G401.6 (cell line): Measurements from ENCODE around the gene TBC1D20.

Experiments used
- FAIRE-seq: peaks from 2 replicates; lab custom pipeline; 2012; peaks lifted over from hg19 to GRCh38; lab: Jason Lieb, UNC

TBC1D20 gene

DNA sequence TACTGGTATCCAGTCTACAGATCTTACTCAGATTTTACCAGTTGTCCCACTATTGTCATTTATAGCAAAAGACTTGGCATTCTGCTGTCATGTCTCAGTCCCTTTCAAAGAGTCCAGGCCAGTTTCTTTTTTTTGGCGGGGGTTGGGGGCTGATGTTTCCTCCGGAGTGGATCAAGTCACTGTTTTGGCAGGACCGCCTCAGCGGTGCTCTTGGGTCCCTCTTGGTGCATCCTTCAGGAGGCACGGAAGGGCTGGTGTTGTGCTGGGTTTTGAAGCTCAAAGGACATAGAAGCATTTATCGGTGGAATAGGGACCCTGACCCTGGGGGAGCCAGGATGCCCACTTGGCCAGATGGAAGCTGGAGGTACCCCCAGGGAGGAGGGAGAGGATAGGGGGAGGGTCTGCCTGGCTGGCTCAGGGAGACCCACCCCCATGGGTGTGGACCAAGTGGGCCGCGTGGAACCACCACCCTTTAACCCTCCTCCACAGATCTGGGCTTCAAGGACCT, 43.4 kb downstream of the TBC1D20 start:
- FAIRE-seq, result no peak

DNA sequence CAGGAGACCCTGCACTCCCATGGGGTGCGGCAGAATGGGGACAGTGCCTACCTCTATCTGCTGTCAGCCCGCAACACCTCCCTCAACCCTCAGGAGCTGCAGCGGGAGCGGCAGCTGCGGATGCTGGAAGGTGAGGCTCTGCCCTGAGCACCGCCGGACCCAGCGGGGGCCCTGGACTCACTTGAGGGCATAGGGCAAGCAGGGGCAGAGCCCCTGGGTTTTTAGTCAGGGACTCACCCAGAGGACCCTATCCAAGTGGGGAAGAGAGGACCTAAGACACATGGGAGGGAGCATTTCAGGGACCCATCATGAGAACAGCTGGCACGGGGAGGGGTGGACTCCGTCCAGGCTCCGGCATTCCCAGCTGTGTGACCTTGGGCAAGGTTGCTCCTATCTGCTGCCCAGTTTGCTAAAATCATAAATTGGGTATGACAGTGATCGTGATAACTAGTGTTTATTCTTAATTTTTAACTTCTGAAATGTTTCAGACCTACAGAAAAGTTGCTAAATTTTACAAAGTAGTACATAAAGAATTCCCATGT, 44.5 kb downstream of the TBC1D20 start:
- no peak for FAIRE-seq

DNA sequence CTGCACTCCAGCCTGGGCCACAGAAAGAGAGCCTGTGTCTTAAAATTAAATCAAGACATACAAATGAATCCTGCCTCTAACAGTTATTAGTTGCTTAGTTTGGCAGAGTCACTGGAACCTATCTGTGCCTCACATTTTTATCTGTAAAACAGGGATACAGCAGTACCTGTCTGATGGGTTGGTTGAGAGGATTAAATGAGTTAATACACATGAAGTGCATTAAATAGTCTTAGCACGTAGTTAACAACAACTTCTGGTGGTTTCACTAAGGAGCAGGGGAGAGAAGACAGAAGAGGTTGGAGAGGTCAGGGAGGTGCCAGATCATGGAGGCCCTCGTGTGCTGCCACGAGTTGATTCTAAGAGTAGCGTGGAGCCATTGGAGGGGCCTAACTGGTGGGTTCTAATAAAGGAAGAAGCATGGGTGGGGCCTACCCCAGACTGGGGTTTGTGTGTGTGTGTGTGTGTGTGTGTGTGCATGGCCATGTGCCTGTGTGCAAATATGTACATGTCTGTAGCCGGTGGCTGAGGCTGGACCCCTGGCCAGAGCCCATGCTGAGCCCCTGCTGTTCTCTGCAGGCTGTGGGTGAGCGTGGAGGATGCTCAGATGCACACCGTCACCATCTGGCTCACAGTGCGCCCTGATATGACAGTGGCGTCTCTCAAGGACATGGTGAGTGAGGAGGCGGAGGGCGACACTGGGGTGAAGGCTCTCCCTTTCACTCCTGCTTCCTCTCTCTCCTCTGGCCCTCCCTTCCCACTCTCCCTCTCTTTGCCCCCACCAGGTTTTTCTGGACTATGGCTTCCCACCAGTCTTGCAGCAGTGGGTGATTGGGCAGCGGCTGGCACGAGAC, 45.2 kb downstream of the TBC1D20 start:
- FAIRE-seq, result no peak

DNA sequence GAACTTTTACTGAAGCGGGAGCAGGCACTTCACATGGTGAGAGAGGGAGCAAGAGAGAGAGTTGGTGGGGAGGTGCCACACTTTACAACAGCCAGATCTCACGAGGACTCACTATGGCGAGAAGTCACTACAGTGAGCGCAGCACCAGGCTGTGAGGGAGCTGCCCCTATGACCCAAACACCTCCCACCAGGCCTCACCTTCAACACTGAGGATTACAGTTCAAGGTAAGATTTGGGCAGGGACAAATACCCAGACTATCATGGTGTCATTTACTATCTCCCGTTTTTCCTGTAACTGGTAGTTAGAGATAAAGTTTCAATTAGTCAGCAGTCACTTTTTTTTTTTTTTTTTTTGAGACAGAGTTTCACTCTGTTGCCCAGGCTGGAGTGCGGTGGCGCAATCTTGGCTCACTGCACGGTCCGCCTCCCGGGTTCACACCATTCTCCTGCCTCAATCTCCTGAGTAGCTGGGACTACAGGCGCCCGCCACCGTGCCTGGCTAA, 46.5 kb downstream of the TBC1D20 start:
- FAIRE-seq, result no peak

DNA sequence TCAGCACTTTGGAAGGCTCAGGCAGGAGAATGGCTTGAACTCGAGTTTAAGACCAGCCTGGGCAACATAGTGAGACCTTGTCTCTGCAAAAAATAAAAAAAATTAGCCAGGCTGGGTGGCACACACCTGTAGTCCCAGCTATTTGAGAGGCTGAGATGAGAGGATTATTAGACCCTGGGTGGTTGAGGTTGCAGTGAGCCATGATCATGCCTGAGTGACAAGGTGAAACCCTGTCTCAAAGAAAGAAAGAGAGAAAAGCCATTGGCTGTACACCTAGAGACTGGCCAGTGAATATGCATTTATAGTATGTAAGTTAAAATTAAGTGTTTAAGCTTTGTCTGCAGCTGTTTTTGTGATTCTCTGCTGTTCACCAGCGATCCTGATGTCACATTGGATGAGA, 48.2 kb downstream of the TBC1D20 start:
- no peak for FAIRE-seq

DNA sequence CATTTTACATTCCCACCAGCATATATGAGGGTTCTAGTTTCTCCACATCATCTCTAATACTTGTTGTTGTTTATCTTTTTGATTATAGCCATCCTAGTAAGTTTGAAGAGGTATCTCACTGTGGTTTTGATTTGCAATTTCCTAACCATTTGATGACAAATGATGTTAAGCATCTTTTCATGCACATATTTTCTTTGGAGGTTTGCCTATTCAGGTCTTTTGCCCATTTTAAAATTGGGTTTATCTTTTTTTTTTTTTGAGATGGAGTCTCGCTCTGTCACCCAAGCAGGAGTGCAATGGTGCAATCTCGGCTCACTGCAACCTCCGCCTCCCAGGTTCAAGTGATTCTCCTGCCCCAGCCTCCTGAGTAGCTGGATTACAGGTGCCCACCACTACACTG, 50.3 kb downstream of the TBC1D20 start:
- no peak for FAIRE-seq

DNA sequence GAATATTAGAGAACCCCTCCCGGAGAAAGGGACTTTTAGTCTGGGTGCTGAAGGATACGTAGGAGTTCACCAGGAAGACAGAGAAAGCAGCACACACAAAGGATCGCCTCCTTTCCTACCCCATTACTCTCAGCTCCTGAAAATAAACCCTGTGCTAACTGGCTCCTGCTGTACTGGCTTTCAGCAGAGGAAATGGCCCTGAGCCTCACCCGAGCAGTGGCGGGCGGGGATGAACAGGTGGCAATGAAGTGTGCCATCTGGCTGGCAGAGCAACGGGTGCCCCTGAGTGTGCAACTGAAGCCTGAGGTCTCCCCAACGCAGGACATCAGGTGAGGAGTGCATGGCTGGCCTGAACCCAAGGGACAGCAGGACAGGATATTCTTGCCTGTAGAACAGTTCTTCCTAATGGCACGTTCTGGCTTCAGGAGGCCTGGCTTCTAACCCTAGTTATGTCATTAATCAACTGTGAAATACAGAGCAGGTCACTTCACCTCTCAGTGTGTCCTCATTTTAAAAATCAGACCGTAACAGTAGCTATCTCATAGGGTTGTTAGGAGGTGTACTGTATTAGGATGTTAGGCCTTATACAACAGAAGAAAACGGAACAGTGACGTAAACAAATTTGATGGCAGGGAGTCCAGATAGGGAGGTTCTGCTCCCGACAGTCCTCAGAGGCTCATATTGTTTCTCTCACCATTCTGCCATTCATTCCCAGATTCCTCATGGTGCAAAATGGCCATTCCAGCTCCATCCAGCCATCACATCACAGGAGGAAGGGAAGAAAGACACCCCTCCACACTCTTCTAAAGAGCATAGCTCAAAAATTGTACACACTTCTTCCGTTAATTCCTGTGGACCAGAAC, 52.4 kb downstream of the TBC1D20 start:
- FAIRE-seq, result no peak

DNA sequence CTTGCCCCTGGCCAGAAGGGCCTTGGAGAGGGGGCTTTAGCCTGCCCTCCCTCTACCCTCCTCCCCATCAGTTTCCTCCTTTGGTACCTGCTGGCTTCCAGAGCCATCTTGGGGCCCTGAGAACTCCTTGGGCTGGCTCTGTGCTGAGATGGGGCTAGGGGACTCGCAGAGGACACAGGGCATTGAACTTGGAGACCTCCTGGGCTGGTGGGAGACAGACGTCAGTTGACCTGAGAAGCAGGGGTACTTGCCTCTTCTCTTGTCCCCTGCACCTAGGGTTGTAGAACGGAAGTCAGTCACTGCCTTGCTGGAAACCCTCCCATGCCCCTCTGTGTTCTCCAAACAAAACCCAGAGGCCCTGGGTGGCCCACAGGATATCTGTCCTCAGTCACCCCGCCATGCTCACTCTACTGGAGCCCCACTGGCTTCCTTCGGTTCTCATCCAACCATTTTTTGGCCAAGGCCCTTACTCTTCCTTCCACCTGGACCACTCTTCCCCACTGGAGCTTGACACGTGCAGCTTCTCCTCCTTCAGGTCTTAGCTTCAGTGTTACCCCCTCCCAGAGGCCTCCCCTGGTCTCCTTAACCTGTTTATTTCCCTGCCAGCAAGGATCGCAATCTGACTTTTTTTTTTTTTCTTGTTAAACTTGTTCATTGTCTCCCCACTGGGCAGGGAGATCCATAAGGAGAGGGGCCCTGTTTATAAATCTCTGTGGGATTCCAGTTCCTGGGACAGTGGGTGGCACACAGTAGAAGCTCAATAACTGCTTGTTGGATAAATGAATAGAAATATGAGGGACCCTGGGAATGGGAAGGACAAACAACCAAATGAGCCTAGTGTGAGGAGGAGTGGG, 53.3 kb downstream of the TBC1D20 start:
- FAIRE-seq, result no peak

DNA sequence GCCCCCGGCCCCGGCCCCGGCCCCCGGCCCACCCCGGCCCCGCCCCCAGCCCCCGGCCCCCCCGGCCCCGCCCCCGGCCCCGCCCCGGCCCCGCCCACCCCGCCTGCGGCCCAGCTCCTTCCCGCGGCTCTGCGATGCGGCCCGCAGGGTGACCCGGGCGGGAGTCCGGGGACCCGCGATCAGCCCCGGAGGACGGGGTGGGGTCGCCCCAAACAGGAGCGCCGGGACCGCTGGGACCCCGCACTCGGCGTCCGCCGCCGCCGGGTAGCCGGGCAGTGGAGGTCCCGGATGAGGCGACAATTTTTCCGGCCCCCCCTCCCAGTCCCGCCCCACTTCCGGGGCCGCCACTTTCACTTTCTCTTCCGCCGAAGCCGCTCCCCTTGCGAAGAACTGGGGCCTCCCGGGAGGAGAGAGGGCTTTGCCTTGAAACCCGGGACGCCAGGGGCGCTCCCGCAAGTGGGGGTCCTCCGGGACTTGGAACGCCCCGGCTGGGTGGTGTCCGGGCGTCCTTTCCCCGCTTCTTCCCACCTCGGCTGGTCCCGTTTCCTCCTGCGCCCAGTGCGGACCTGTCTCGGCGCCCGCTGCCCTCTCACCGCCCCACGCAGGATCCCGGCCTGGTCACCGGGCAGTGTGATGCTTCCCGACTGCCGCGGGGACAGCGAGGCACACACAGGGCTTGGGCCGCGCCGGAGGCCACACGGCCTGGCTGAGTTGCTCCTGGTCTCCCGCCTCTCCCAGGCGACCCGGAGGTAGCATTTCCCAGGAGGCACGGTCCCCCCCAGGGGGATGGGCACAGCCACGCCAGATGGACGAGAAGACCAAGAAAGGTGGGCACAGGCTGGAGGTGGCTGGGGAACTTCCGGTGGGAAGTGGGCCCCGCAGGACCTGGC, 54.1 kb downstream of the TBC1D20 start, which contains the start of gene RBCK1:
RBCK1 (plus strand) TSS at position 347 of the 890 bp plus-strand sequence; CDS start at position 806, 459 bp downstream.
- no peak for FAIRE-seq

DNA sequence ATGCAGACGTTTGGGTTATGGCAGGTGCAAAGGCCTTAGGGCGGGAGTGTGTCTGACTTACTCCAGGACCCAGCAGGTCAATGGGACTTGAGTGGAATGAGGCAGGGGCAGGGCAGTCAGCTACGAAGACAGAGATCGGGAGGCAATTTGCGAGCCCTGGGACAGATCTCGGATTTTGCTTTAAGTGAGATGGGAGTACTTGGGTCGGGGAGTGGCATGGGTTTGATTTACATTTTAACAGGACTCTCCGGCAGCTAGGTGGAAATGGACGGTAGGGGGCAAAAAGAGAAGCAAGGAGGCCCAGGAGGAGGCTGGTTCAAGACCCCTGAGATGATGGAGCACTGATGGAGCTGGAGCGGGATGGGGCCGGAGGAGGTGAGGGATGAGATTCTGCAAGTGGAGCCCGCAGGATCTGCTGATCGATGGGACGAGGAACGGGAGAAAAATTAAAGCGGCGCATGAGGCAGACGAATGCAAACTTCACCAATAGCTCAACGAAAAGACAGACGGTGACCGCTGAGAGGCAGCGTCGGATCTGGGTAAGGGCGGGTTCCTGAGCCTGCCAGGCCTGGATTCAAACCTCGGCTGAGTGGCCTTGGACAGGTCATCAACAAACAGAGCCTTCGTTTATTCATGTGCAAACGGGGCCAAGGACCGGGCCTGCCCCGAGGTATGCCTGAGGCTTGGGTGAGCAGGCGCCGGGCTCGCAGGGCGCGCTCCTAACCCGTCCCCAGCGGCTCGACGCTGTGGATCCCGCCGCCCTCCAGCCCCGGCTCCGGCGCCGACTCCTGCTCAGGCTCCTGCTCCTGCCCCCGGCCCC, 55.0 kb downstream of the TBC1D20 start:
- FAIRE-seq, result no peak

DNA sequence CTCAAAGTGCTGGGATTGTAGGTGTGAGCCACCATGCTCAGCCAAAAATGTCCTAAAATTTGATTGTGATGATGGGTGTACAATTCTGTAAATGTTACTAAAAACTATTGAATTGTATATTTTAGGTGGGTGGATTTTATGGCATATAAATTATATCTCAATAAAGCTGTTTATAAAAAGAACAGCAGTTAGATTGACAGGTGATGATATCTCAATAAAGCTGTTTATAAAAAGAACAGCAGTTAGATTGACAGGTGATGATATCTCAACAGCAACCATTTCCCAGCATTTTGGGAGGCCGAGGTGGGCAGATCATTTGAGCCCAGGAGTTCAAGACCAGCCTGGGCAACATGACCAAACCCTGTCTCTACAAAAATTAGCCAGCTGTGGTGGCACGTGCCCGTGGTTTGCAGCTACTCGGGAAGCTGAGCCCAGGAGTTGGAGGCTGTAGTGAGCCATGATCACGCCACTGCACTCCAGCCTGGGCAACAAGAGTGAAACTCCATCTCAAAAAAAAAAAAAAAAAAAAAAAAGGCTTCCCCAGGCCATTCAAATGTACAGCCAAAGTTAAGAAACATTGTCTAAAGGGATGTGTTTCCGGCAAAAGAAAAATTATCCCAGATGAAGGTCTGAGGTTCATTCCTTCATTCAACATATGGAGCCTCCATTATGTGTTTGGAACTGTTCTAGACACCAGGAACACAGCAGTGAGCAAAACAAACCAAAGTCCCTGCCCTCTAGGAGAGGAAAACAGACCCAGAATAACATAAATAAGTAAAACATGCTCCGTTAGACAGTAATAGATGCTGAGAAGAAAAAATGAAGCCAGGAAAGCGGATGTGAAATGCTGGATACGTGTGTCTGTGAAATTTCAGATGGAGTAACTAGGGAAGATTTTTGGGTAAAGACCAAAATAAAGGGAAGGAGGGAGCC, 55.9 kb downstream of the TBC1D20 start:
- FAIRE-seq, result no peak

DNA sequence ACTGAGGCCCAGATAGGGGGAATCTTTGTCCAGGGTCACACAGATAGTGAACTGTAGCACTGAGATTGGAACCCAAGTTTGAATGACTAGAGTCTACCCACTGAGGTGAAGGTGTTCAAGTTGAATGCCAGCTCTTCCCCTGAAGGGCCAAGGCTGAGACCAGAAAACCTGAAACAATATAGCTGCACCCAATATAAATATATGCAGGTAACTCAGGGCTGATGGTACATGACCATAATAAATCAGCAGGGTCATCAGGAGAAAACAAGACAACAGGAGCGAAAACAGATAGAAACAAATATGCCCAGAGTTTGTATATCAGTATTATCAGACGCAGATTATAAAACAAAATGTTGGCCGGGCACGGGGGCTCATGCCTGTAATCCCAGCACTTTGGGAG, 58.2 kb downstream of the TBC1D20 start:
- no peak for FAIRE-seq

DNA sequence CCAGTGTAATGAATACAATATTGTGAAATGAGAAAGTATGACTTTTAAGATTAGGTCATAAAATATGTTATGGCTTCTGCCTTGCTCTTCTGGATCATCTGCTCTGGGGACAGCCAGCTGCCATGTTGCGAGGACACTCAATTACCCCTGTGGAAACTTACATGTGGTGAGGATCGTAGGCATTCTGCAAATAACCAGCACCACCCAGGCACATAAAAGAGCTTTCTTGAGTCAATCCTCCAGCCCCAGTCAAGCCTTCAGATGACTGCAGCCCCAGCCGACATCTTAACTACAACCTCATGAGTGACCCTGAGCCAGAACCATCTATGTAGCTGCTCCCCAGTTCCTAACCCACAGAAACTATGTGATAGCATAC, 58.8 kb downstream of the TBC1D20 start:
- FAIRE-seq, result no peak

DNA sequence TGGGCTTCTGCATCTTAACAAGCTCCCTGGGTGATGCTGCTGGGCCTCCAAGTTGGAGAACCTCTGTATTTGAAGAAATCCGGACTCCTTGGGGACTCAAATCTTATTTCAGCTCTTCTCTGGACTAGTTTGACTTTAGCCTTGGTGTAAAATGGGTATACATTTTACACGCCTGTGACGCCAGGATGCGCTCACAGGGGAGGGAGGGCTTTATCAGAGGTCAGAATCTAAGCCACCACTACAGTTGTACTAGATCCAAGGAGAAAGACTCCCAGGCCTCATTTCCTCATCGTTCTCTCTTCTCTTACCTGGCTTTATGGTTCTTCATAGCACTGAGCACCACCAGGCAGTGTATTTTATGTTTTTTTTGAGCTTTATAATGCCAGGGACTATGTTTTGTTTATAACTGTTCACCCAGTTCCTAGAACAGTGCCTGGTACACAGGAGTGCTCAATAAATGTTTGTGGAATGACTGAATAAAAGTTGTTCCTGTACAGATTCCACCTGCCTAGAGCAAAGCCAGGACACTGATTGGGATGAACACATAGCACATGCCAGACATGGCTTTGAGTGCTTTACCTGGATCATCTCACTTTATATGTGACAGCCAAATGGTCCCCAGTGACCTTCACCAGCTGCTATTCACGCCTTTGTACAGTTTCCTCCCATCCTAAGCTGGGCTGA, 59.3 kb downstream of the TBC1D20 start:
- no peak for FAIRE-seq

DNA sequence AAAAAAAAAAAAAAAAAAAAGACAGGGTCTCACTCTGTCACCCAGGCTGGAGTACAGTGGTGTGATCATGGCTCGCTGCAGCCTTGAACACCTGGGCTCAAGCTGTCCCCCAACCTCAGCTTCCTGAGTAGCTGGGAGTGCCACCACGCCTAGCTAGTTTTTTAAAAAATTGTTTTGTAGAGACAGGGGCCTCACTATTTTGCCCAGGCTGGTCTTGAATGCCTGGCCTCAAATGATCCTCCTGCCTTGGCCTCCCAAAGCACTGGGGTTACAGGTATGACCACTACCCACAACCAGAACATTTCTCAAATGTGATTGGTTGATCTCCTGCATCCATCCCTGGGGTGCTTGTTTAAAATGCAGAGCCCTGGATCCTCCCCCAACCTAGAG, 59.8 kb downstream of the TBC1D20 start:
- no peak for FAIRE-seq

DNA sequence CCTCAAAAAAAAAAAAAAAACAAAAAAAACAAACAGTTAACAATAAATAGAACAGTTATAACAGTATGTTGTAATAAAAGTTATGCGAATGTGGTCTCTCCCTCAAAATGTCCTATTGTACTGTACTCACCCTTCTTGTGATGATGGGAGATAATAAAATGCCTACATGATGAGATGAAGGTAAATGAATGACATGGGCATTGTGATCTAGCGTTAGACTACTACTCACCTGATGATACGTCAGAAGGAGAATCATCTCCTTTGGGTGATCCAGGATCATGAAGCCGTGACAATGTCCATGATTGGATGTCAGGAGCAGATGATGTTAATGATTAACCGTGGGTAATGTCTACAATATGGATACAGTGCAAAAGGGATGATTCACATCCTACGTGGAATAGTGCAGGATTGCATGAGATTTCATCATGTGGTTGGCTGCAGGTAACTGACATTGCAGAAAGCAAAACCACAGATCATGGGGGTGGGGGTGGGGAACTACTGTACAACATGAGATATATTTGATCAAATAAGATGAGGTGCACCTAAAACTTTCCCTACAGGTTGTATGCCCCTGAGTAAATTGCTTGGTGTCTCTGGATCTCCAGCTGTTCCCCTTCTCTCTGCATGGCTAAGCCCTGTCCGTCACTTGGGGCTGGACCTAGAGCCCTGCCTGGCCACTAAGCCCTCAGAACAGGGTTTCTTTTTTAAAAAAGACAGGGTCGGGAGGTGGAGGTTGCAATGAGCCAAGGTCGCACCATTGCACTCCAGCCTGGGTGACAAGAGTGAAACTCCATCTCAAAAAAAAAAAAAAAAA, 60.4 kb downstream of the TBC1D20 start:
- no peak for FAIRE-seq
